Panc1 (cell line): Measurements from ENCODE around the gene RNF222.

Experiments
- CTCF ChIP-seq: fragments of 450-650 bp; IDR thresholded peaks from 2 replicates; pipeline ENCODE4 v1.5.1; 2017; ENCODE audit warnings: mild to moderate bottlenecking
- REST ChIP-seq, 2 experiments: IDR thresholded peaks; 2 replicates each; pipeline ENCODE4 v1.6.1; 2011 to 2012; ENCODE audit warnings: low read depth in 2 of 2, control low read depth in 1 of 2, low read length in 1 of 2, mild to moderate bottlenecking in 1 of 2, moderate library complexity in 1 of 2; ENCODE audit not compliant: insufficient read depth in 1 of 2
- TCF7L2 ChIP-seq: IDR thresholded peaks from 2 replicates; pipeline ENCODE4 v1.6.1; 2011; ENCODE audit warnings: mild to moderate bottlenecking, low read depth, low read length, inconsistent platforms

GRCh38 chr17:8391711-8392110 lies 5.9 kb downstream of the RNF222 start:
- no peak for TF ChIP-seq CTCF
- TF ChIP-seq TCF7L2: no peak
- no peak for TF ChIP-seq REST (IDR thresholded peaks at IDR 0.05; ENCODE audit: insufficient read depth in 1 of 2, low read depth in 2 of 2, low read length in 1 of 2)
